ENCODE measurements around the gene IL25.
"Not testable (repeated sequence)": the region's sequence is repeated elsewhere in the genome, so short reads cannot be mapped to it uniquely, and the experiment has no call there.

- not testable (repeated sequence) for TF ChIP-seq CTCF (IDR thresholded peaks at IDR 0.05; ENCODE audit: low read length); EZH2 (optimal IDR thresholded peaks at IDR 0.05; ENCODE audit: low read depth, low read length)
Measured at GRCh38 chr14:23386266-23386657, 13.7 kb downstream of the IL25 start.

Data from MM.1S (cell line).